GM12878 (cell line): ENCODE measurements around the gene CEP83. TPM values are rescaled to one million over a fixed set of nuclear protein-coding genes. Genes with fewer than 3 reads are reported as not detected.

Experiments used
- ATAC-seq: fragments of 200-7000 bp; cut with Tn5 transposase; 3 replicates; pipeline ENCODE4 v1.9.1; 2020; ENCODE audit warnings: mild to moderate bottlenecking, moderate library complexity
- BruUV-seq: library from RNA; stranded (reverse); fragments of 400-500 nt; replicated peaks from 2 replicates; lab custom pipeline; 2021; lab: Mats Ljungman, UMichigan
- CTCF ChIA-PET: fragments of 300-600 bp; sonication (Branson Sonifier 250); formaldehyde crosslinking; extraction: SDS; loops from one replicate; lab custom pipeline; 2021; ENCODE audit warnings: inconsistent platforms; lab: Yijun Ruan, JAX
- POLR2A ChIA-PET: fragments of 350-600 bp; formaldehyde crosslinking; extraction: SDS; loops from one replicate; lab custom pipeline; 2021; ENCODE audit warnings: inconsistent platforms; lab: Charles Lee
- RAD21 ChIA-PET: fragments of 300-600 bp; sonication (Branson Sonifier 250); formaldehyde crosslinking; loops from one replicate; lab custom pipeline; 2023; ENCODE audit warnings: antibody characterized with exemption; ENCODE audit not compliant: unreplicated experiment; lab: Charles Lee
- SMC1A ChIA-PET: fragments of 300-600 bp; sonication (Branson Sonifier 250); formaldehyde crosslinking; loops from one replicate; lab custom pipeline; 2023; ENCODE audit not compliant: unreplicated experiment, uncharacterized antibody; lab: Charles Lee
- DNase-seq: peaks from one replicate; pipeline ENCODE4 v3.0.0-alpha.2; 2011; ENCODE audit warnings: low read depth, low spot score
- FAIRE-seq: peaks from 3 replicates; lab custom pipeline; 2011; peaks lifted over from hg19 to GRCh38; lab: Jason Lieb, UNC
- H2AFZ ChIP-seq: 2 replicates; pipeline ENCODE4 v1.6.0; 2011; ENCODE audit warnings: low read depth, low read length, control low read depth; ENCODE audit not compliant: control insufficient read depth
- H3K27ac ChIP-seq: 2 replicates; pipeline ENCODE4 v1.5.1; 2011; ENCODE audit warnings: control low read depth; ENCODE audit not compliant: control insufficient read depth, insufficient read depth
- H3K27me3 ChIP-seq, 2 experiments: replicated peaks in 1 of 2; 2 replicates each; pipeline versions ENCODE4 v1.6.0 to v1.6.1; 2011; ENCODE audit warnings: low read length in 1 of 2; ENCODE audit not compliant: control insufficient read depth in 2 of 2, insufficient read depth in 2 of 2
- H3K36me3 ChIP-seq, 2 experiments: 2 replicates each; pipeline ENCODE4 v1.5.1; 2011; ENCODE audit warnings: low read length in 1 of 2; ENCODE audit not compliant: control insufficient read depth in 2 of 2, insufficient read depth in 2 of 2
- H3K4me1 ChIP-seq: 2 replicates; pipeline ENCODE4 v1.6.1; 2011; ENCODE audit warnings: mild to moderate bottlenecking, low read length, moderate library complexity, mixed read lengths; ENCODE audit not compliant: control insufficient read depth, insufficient read depth
- H3K4me2 ChIP-seq: 2 replicates; pipeline ENCODE4 v1.6.0; 2011; ENCODE audit warnings: control low read depth; ENCODE audit not compliant: control insufficient read depth, insufficient read depth
- H3K4me3 ChIP-seq: fragments of 200-600 bp; sonication (generic); 2 replicates; pipeline ENCODE4 v1.5.1; 2016
- H3K79me2 ChIP-seq: 2 replicates; pipeline ENCODE4 v1.6.0; 2011; ENCODE audit warnings: low read length; ENCODE audit not compliant: control insufficient read depth, insufficient read depth
- H3K9ac ChIP-seq: 2 replicates; pipeline ENCODE4 v1.8.0; 2011; ENCODE audit warnings: low read length, control low read depth, mixed read lengths; ENCODE audit not compliant: control insufficient read depth, insufficient read depth
- H3K9me3 ChIP-seq: replicated peaks from 3 replicates; pipeline ENCODE4 v1.5.1; 2011; ENCODE audit warnings: mild to moderate bottlenecking, low read length; ENCODE audit not compliant: control insufficient read depth, insufficient read depth
- H4K20me1 ChIP-seq: 2 replicates; pipeline ENCODE4 v1.6.0; 2011; ENCODE audit not compliant: control insufficient read depth, insufficient read depth
- BCL11A ChIP-seq: IDR thresholded peaks from 2 replicates; pipeline ENCODE4 v1.6.1; 2011; ENCODE audit warnings: low read depth, low read length
- BCLAF1 ChIP-seq: fragments of 450-650 bp; IDR thresholded peaks from 2 replicates; pipeline ENCODE4 v1.6.1; 2017; ENCODE audit warnings: antibody characterized with exemption, mild to moderate bottlenecking, moderate library complexity
- BHLHE40 ChIP-seq, 2 experiments: fragments of 450-650 bp in 1 of 2; IDR thresholded peaks; 2 replicates each; pipeline ENCODE4 v1.6.1; 2011 to 2017; ENCODE audit warnings: low read depth in 2 of 2, borderline replicate concordance in 1 of 2, improper control_type of control experiment in 1 of 2, low read length in 1 of 2, mild to moderate bottlenecking in 1 of 2
- BRCA1 ChIP-seq: IDR thresholded peaks from 2 replicates; pipeline ENCODE4 v1.6.1; 2011; ENCODE audit warnings: low read depth, low read length, improper control_type of control experiment
- IRF4 ChIP-seq: IDR thresholded peaks from 2 replicates; pipeline ENCODE4 v1.6.1; 2011; ENCODE audit warnings: low read depth, low read length
- KAT2A ChIP-seq: conservative IDR thresholded peaks from 2 replicates; pipeline ENCODE4 v1.6.1; 2011; ENCODE audit warnings: low read depth, low read length; ENCODE audit not compliant: control insufficient read depth
- POLR2AphosphoS2 ChIP-seq: IDR thresholded peaks from 2 replicates; pipeline ENCODE4 v1.6.1; 2011; ENCODE audit warnings: low read depth, mild to moderate bottlenecking, low read length, improper control_type of control experiment, moderate library complexity
- SP1 ChIP-seq: IDR thresholded peaks from one replicate; pipeline ENCODE4 v1.6.1; 2011; ENCODE audit warnings: low read depth, low read length
- ZBTB40 ChIP-seq: fragments of 450-650 bp; IDR thresholded peaks from 2 replicates; pipeline ENCODE4 v1.6.1; 2016; ENCODE audit warnings: mild to moderate bottlenecking, moderate library complexity, borderline replicate concordance
- ZNF687 ChIP-seq: fragments of 450-650 bp; IDR thresholded peaks from 2 replicates; pipeline ENCODE4 v1.6.1; 2017; ENCODE audit warnings: mild to moderate bottlenecking, moderate library complexity
- ZSCAN29 ChIP-seq: fragments of 450-650 bp; IDR thresholded peaks from 2 replicates; pipeline ENCODE4 v1.6.1; 2017; ENCODE audit warnings: mild to moderate bottlenecking, moderate library complexity
- WGBS: methylation state at CpG from one replicate; pipeline ENCODE4 v1.1.6; 2016; ENCODE audit warnings: low lambda C conversion rate; ENCODE audit not compliant: insufficient replicate concordance, insufficient coverage; ENCODE audit errors: missing lambda C conversion rate; 5-methylcytosine and 5-hydroxymethylcytosine counted together
- in situ Hi-C: fragments of 300-500 bp; cut with MboI; formaldehyde crosslinking; loops from 9 replicates; pipeline ENCODE4 v1.14.3; 2018; ENCODE audit warnings: mixed read lengths
- intact Hi-C: fragments of 100-400 bp; cut with micrococcal nuclease; formaldehyde crosslinking; loops from one replicate; pipeline ENCODE4 v1.14.2; 2022; ENCODE audit not compliant: unreplicated experiment
- polyA plus RNA-seq, 11 experiments: library from polyadenylated mRNA; depleted of rRNA in 4 of 11; unstranded in 6 of 11; stranded (reverse) in 5 of 11; fragments of >200 nt; fragmentation: Nextera tagmentation in 4 of 11; fragmentation: Illumina TruSeq in 1 of 11; extraction: Ambion mirVana in 4 of 11; extraction: Trizol in 1 of 11; gene quantifications; 1 replicate in 1 of 11; 2 replicates in 10 of 11; pipeline versions ENCODE4 v1.2.1 to v1.2.3, GENCODE V29; 2011 to 2016; ENCODE audit warnings: inconsistent platforms in 2 of 11, missing spikeins in 2 of 11, low read depth in 1 of 11
- total RNA-seq, 4 experiments: library from RNA; depleted of rRNA in 3 of 4; stranded (reverse); fragments of >200 nt in 3 of 4; fragmentation: Illumina TruSeq in 1 of 4; extraction: Trizol in 1 of 4; gene quantifications; 2 replicates each; pipeline versions ENCODE4 v1.2.1 to v1.2.3, GENCODE V29; 2013 to 2021

CEP83 gene
- total and polyA plus RNA-seq, 10 of the 15 experiments (the other 5 are each of a cell fraction or from before 2014, with no cell fraction given) = 4.3 to 39.0 (median 22.5) TPM

- CTCF ChIA-PET = interaction anchor here (0.8 to 1.1 kb wide), 2 partner anchors 117 to 168 kb away, joined by 3 read pairs; no protein-coding TSS in a partner anchor
- no peaks in the 10 kb centered on the region for H3K79me2 ChIP-seq
- in situ Hi-C loops (no loop called here), intact Hi-C loops (no loop called here)
- peak overlapping the region; percentile 66; the same call in 1 of the 2 replicates for H3K27ac ChIP-seq
- ATAC-seq (no peak), FAIRE-seq (no peak), DNase-seq (no peak)
- no peaks in the 10 kb centered on the region for H4K20me1 ChIP-seq
- peaks cover 82% of the 10 kb centered on the region for H3K4me1 ChIP-seq
- H3K4me2 ChIP-seq = no peak overlapping the region
- H3K9me3 ChIP-seq = no peaks in the 10 kb centered on the region; the same call in 2 of the 3 replicates
- BruUV-seq = no TSS peak
- H3K36me3 ChIP-seq = peaks cover 7 to 26% of the 10 kb centered on the region in 2 experiments
- TF ChIP-seq BRCA1 (no peak), SP1 (no peak), ZBTB40 (no peak), IRF4 (no peak), KAT2A (no peak), BHLHE40 (IDR thresholded peaks at IDR 0.05; ENCODE audit: borderline replicate concordance in 1 of 2, low read depth in 2 of 2, low read length in 1 of 2) (no peak), ZSCAN29 (no peak), BCL11A (no peak), BCLAF1 (no peak), ZNF687 (no peak), POLR2AphosphoS2 (no peak)
- H3K9ac ChIP-seq = no peak overlapping the region
- H2AFZ ChIP-seq = no peak overlapping the region
- WGBS = 91% methylated on average over 14 of the region's 14 CpGs
- RAD21 ChIA-PET = interaction anchor here (0.9 to 1.1 kb wide), 3 partner anchors 8 to 93 kb away, joined by 3 to 4 read pairs (median 3); no protein-coding TSS in a partner anchor
- POLR2A ChIA-PET = interaction anchor here (0.8 to 1.0 kb wide), 2 partner anchors 57 to 60 kb away, joined by 3 read pairs; no protein-coding TSS in a partner anchor
- SMC1A ChIA-PET = interaction anchor here (0.8 to 1.3 kb wide), 4 partner anchors 22 to 58 kb away, joined by 3 to 7 read pairs (median 4); no protein-coding TSS in a partner anchor
- H3K27me3 ChIP-seq = no peaks in the 10 kb centered on the region
- H3K4me3 ChIP-seq = no peak overlapping the region
Observed at GRCh38 chr12:94265966-94266745, 193.5 kb downstream of the CEP83 start.
